ENCODE measurements around the gene EPB41L4A.

The EPB41L4A gene

GRCh38 chr5:112264151-112264550 lies 154.9 kb downstream of the EPB41L4A start:
- no peak for TF ChIP-seq CTCF (IDR thresholded peaks at IDR 0.05)

GRCh38 chr5:112263469-112263868 lies 155.6 kb downstream of the EPB41L4A start:
- Histone ChIP-seq H2AFZ (no peak overlapping the region), H3K4me3 (ENCODE audit: low read depth, low read length) (no peak overlapping the region), H3K27ac (no peak overlapping the region), H3K4me2 (ENCODE audit: low read length) (no peak overlapping the region), H3K9ac (no peak overlapping the region), H3K79me2 (no peaks in the 10 kb centered on the region), H3K36me3 (ENCODE audit: control insufficient read depth, insufficient read depth, low read length) (no peaks in the 10 kb centered on the region), H3K9me3 (ENCODE audit: control insufficient read depth, low read length) (no peaks in the 10 kb centered on the region), H3K4me1 (no peaks in the 10 kb centered on the region), H3K27me3 (ENCODE audit: control insufficient read depth, insufficient read depth, low read length) (no peaks in the 10 kb centered on the region)
- TF ChIP-seq CTCF (IDR thresholded peaks at IDR 0.05) = no peak

More at GRCh38 chr5:112264151-112264550, 154.9 kb downstream of the EPB41L4A start:
- Histone ChIP-seq H3K79me2 (no peaks in the 10 kb centered on the region), H3K27ac (no peak overlapping the region), H3K4me2 (ENCODE audit: low read length) (no peak overlapping the region), H3K36me3 (ENCODE audit: control insufficient read depth, insufficient read depth, low read length) (no peaks in the 10 kb centered on the region), H3K9me3 (ENCODE audit: control insufficient read depth, low read length) (no peaks in the 10 kb centered on the region), H3K27me3 (ENCODE audit: control insufficient read depth, insufficient read depth, low read length) (no peaks in the 10 kb centered on the region), H3K4me3 (ENCODE audit: low read depth, low read length) (no peak overlapping the region), H3K4me1 (no peaks in the 10 kb centered on the region), H2AFZ (no peak overlapping the region), H3K9ac (no peak overlapping the region)

- Histone ChIP-seq H3K79me2 (peaks cover 3% of the 10 kb centered on the region), H3K9ac (no peak overlapping the region), H2AFZ (no peak overlapping the region), H3K27ac (no peak overlapping the region), H3K4me1 (no peaks in the 10 kb centered on the region), H3K4me2 (ENCODE audit: low read length) (no peak overlapping the region), H3K4me3 (ENCODE audit: low read depth, low read length) (no peak overlapping the region), H3K9me3 (ENCODE audit: control insufficient read depth, low read length) (no peaks in the 10 kb centered on the region), H3K36me3 (ENCODE audit: control insufficient read depth, insufficient read depth, low read length) (no peaks in the 10 kb centered on the region), H3K27me3 (ENCODE audit: control insufficient read depth, insufficient read depth, low read length) (no peaks in the 10 kb centered on the region)
- TF ChIP-seq CTCF (IDR thresholded peaks at IDR 0.05) = no peak
These were observed 160.5 kb downstream of the EPB41L4A start for GRCh38 chr5:112258571-112258970.

- no peak overlapping the region for H3K27ac ChIP-seq
- no peaks in the 10 kb centered on the region for H3K9me3 ChIP-seq (ENCODE audit: control insufficient read depth, low read length)
- H3K36me3 ChIP-seq (ENCODE audit: control insufficient read depth, insufficient read depth, low read length) = no peaks in the 10 kb centered on the region
- no peak overlapping the region for H3K9ac ChIP-seq
- no peaks in the 10 kb centered on the region for H3K4me1 ChIP-seq
- no peak overlapping the region for H3K4me2 ChIP-seq (ENCODE audit: low read length)
- H3K27me3 ChIP-seq (ENCODE audit: control insufficient read depth, insufficient read depth, low read length) = no peaks in the 10 kb centered on the region
- H2AFZ ChIP-seq = no peak overlapping the region
- no peak for TF ChIP-seq CTCF (IDR thresholded peaks at IDR 0.05)
- H3K79me2 ChIP-seq = peaks cover 3% of the 10 kb centered on the region
- no peak overlapping the region for H3K4me3 ChIP-seq (ENCODE audit: low read depth, low read length)
These were observed 161.1 kb downstream of the EPB41L4A start for GRCh38 chr5:112257976-112258375.

- Histone ChIP-seq H3K27ac (no peak overlapping the region), H3K4me2 (ENCODE audit: low read length) (no peak overlapping the region), H3K9me3 (ENCODE audit: control insufficient read depth, low read length) (no peaks in the 10 kb centered on the region), H3K36me3 (ENCODE audit: control insufficient read depth, insufficient read depth, low read length) (no peaks in the 10 kb centered on the region), H3K9ac (no peak overlapping the region), H3K4me3 (ENCODE audit: low read depth, low read length) (no peak overlapping the region), H3K79me2 (peaks cover 5% of the 10 kb centered on the region), H3K4me1 (no peaks in the 10 kb centered on the region), H3K27me3 (ENCODE audit: control insufficient read depth, insufficient read depth, low read length) (no peaks in the 10 kb centered on the region), H2AFZ (no peak overlapping the region)
- TF ChIP-seq CTCF (IDR thresholded peaks at IDR 0.05) = no peak
These were observed 162.1 kb downstream of the EPB41L4A start for GRCh38 chr5:112257005-112257404.

Measured in parathyroid adenoma (tissue), 2 donors.